Fibroblast of the aortic adventitia (primary cell): ENCODE results near the gene ZZZ3. TPM values are rescaled to one million over a fixed set of nuclear protein-coding genes. Genes with fewer than 3 reads are reported as not detected.
"Not testable (repeated sequence)": the region's sequence is repeated elsewhere in the genome, so short reads cannot be mapped to it uniquely, and the experiment has no call there.

ENCODE experiments used
- DNase-seq: peaks from one replicate; pipeline ENCODE4 v3.0.0-alpha.2; 2010; ENCODE audit warnings: low read depth
- H3K4me3 ChIP-seq: 2 replicates; pipeline ENCODE4 v1.5.1; 2011; ENCODE audit warnings: low read depth, mild to moderate bottlenecking, control low read depth, low read length, moderate library complexity
- total RNA-seq: library from RNA; depleted of rRNA; stranded (reverse); fragments of >200 nt; gene quantifications from 2 replicates; pipeline ENCODE4 v1.2.3, GENCODE V29; 2012; ENCODE audit warnings: low replicate concordance
- TF ChIP-seq, protein P1 (sequence below): IDR thresholded peaks from 2 replicates; pipeline ENCODE4 v1.5.1; 2011; ENCODE audit warnings: mild to moderate bottlenecking, low read length, control low read depth, inconsistent platforms; ENCODE audit not compliant: insufficient read depth

ZZZ3 gene
- total RNA-seq, 1 donor = 72.4 TPM

DNA sequence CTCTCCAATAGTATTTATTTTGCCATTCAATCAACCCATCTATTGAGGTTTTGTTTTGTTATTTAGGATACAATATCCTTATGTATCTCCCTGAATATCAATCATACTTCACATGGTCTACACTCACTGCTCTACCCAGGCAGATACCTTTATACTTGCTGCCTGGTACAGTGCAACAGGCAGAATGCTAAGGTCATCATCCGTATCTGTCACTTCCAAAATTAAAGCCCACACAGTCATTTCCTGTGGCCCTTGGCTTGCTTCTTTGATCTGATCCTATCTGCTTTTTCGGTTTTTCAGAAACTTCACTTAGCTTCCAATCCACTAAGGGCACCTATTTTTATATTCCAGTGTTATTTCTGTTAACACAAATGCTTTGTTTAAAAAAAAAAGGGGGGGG, 22.3 kb upstream of the ZZZ3 start:
- no peak for DNase-seq
- TF ChIP-seq, protein P1, sequence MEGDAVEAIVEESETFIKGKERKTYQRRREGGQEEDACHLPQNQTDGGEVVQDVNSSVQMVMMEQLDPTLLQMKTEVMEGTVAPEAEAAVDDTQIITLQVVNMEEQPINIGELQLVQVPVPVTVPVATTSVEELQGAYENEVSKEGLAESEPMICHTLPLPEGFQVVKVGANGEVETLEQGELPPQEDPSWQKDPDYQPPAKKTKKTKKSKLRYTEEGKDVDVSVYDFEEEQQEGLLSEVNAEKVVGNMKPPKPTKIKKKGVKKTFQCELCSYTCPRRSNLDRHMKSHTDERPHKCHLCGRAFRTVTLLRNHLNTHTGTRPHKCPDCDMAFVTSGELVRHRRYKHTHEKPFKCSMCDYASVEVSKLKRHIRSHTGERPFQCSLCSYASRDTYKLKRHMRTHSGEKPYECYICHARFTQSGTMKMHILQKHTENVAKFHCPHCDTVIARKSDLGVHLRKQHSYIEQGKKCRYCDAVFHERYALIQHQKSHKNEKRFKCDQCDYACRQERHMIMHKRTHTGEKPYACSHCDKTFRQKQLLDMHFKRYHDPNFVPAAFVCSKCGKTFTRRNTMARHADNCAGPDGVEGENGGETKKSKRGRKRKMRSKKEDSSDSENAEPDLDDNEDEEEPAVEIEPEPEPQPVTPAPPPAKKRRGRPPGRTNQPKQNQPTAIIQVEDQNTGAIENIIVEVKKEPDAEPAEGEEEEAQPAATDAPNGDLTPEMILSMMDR = no peak
- H3K4me3 ChIP-seq = no peak overlapping the region

DNA sequence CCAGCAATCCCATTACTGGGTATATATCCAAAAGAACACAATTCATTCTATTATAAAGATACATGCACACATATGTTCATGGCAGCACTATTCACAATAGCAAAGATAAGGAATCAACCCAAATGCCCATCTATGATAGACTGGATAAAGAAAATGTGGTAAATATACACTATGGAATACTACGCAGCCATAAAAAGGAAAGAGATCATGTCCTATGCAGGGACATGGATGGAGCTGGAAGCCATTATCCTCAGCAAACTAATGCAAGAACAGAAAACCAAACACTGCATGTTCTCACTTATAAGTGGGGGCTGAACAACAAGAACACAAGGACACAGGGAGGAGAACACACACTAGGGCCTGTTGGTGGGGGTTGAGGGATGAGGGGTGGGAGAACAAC, 17.2 kb upstream of the ZZZ3 start:
- DNase-seq = not testable (repeated sequence)

DNA sequence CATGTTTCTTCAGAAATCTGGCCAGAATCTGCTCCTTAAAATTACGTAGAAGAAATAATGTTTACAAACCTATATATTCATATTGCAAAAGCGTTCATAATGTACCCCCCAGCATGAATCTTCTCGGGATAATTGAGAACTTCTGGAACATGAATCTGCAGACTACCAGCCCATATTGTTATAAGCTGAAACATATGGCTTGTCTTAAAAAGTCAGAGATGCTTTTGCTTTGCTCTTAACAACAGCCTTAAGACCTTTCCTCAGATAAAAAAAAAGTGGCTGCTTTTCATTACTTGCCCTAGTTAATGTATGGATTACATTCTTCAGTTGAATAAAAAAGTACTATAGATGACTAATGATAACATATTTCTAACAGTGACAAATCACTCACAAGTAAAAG, 15.0 kb upstream of the ZZZ3 start:
- TF ChIP-seq, protein P1 = no peak
- no peak overlapping the region for H3K4me3 ChIP-seq
- no peak for DNase-seq

More for the DNA sequence above, 17.2 kb upstream of the ZZZ3 start:
- H3K4me3 ChIP-seq = not testable (repeated sequence)

DNA sequence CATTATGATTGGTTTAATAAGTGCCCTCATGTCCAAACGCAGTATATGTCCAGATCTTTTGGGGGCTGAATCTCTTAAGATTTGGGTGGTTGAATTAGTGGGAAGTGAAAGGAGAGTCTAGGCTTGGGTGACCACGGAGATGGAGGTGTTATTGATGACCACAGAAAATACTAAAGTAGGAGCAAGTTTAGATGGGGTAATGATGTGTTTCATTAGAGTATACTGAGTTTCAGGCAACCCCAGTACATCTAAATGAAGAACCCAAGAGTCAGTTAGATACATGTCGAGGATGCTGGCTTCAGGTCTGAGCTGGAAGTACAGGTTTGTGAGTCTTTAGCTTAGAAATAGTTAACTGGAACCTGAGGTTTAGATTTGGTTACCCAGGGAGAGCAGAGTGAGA, 6.5 kb upstream of the ZZZ3 start:
- H3K4me3 ChIP-seq = no peak overlapping the region
- DNase-seq = no peak
- TF ChIP-seq, protein P1 = no peak

DNA sequence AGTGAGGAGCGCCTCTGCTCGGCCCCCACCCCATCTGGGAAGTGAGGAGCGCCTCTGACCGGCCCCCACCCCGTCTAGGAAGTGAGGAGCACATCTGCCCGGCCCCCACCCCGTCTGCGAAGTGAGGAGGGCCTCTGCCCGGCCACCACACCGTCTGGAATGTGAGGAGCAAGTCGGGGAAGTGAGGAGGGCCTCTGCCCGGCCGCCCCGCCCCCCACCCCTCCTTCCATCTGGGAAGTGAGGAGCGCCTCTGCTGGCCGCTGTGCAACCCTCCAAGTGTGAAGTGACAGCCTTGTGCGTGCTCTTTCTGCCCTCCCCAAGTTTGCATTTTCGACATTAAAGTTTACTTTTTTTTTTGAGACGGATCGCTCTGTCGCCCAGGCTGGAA, 5.1 kb upstream of the ZZZ3 start:
- DNase-seq = no peak
- H3K4me3 ChIP-seq = no peak overlapping the region
- TF ChIP-seq, protein P1 = peak; percentile 13

DNA sequence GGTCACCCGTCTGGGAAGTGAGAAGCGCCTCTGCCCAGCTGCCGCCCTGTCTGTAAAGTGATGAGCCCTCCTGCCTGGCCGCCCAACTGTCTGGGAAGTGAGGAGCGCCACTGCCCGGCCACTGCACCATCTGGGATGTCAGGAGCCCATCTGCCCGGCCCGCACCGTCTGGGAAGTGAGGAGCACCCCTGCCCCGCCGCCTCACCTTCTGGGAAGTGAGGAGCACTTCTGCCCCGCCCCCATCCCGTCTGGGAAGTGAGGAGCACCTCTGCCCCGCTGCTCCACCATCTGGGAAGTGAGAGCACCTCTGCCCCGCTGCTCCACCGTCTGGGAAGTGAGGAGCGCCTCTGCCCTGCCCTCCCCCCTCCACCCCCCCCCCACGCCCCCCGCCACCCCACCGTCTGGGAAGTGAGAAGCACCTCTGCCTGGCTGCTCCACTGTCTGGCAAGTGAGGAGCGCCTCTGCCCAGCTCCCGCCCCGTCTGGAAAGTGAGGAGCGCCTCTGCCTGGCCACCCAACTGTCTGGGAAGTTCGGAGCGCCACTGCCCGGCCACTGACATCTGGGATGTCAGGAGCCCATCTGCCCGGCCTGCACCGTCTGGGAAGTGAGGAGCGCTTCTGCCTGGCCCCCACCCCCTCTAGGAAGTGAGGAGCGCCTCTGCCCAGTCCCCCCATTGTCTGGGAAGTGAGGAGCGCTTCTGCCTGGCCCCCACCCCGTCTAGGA, 4.5 kb upstream of the ZZZ3 start:
- H3K4me3 ChIP-seq = no peak overlapping the region
- no peak for DNase-seq
- TF ChIP-seq, protein P1 = no peak

DNA sequence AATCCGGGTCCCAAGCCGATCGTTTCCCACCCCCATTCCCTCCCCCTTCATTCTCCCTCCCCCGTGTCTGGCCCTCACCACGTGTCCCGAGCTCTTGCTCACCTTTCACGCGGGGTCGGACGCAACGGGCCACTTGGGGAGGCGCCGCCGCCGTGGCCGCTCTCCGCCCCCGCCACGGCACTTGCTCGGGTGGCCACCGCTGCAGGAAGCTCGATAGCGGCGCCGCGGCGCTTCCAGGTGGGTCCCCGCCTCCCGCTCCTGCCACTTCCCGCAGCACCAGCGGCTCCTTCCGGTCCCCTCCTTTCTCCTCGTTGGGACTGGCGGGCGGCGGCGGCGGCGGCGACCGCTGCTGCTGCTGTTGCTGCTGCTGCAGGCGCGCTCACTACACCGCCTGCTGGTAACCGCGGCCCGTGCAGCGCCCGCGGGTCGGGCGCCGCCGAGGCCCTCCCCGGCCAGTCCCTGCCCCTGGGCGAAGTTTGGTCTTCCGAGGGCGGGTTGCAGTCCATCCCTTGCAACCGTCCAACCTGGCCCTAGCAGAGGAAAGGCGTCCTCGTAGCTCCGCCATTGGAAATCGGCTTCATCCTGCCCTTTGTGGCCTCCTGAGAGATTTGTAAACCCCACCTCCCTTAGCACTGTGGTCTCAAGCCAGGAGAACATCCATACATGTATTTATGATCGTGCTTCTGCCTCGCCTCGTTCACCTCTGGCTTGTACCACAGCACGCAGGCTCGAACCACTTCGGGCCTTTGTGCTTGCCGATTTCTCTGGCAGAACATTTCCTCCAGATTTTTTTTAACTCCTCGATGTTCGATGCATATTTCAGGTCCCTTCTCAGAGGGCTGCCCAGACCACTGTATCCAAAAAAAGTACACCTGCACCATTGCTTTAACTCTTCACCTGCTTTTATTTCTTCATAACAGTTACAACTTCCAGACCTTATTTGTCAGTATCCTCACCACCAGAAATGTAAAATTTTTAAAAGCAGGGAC, 996 bp upstream of the ZZZ3 start:
- peak; percentile 85 for DNase-seq
- H3K4me3 ChIP-seq = peak overlapping the region; percentile 92
- TF ChIP-seq, protein P1 = peak; percentile 72
